Activated gamma-delta T cell treated with Interleukin-2 at 50 U/mL for 16 hours (primary cell): ENCODE results near the gene SLC35E3.

Experiments used
- DNase-seq: peaks from one replicate; pipeline ENCODE4 v3.0.0-alpha.2; 2020

The SLC35E3 gene

GRCh38 chr12:68771223-68771925 lies 25.4 kb downstream of the SLC35E3 start:
- DNase-seq: no peak

GRCh38 chr12:68772714-68773113 lies 26.7 kb downstream of the SLC35E3 start:
- no peak for DNase-seq

- no peak for DNase-seq
Measured at GRCh38 chr12:68773582-68773981, 27.6 kb downstream of the SLC35E3 start.

- DNase-seq: no peak
Measured at GRCh38 chr12:68775121-68775630, 29.2 kb downstream of the SLC35E3 start.

GRCh38 chr12:68776976-68777610 lies 31.1 kb downstream of the SLC35E3 start:
- no peak for DNase-seq

GRCh38 chr12:68779280-68779679 lies 33.3 kb downstream of the SLC35E3 start:
- no peak for DNase-seq

- DNase-seq: no peak
Measured at GRCh38 chr12:68780731-68781130, 34.8 kb downstream of the SLC35E3 start.

- DNase-seq: no peak
Measured at GRCh38 chr12:68781728-68782127, 35.8 kb downstream of the SLC35E3 start.

GRCh38 chr12:68784015-68784414 lies 38.0 kb downstream of the SLC35E3 start:
- DNase-seq: no peak

- DNase-seq: no peak
Measured at GRCh38 chr12:68785358-68785757, 39.4 kb downstream of the SLC35E3 start.

- no peak for DNase-seq
Measured at GRCh38 chr12:68785823-68786222, 39.8 kb downstream of the SLC35E3 start.

GRCh38 chr12:68786929-68787328 lies 41.0 kb downstream of the SLC35E3 start:
- DNase-seq: no peak

GRCh38 chr12:68788554-68789143 lies 42.7 kb downstream of the SLC35E3 start:
- DNase-seq: no peak

GRCh38 chr12:68789144-68789878 lies 43.3 kb downstream of the SLC35E3 start:
- no peak for DNase-seq

GRCh38 chr12:68790081-68790951 lies 44.3 kb downstream of the SLC35E3 start:
- no peak for DNase-seq

GRCh38 chr12:68790952-68791234 lies 44.9 kb downstream of the SLC35E3 start:
- no peak for DNase-seq

GRCh38 chr12:68791897-68792481 lies 46.0 kb downstream of the SLC35E3 start:
- no peak for DNase-seq

GRCh38 chr12:68792952-68793351 lies 47.0 kb downstream of the SLC35E3 start:
- no peak for DNase-seq

GRCh38 chr12:68793436-68793835 lies 47.5 kb downstream of the SLC35E3 start:
- no peak for DNase-seq

- no peak for DNase-seq
Measured at GRCh38 chr12:68793975-68794652, 48.1 kb downstream of the SLC35E3 start.

- DNase-seq: no peak
Measured at GRCh38 chr12:68794653-68795251, 48.8 kb downstream of the SLC35E3 start.
